Kidney (tissue), 14 donors: ENCODE measurements around the gene PXDC1. TPM values are rescaled to one million over a fixed set of nuclear protein-coding genes. Genes with fewer than 3 reads are reported as not detected.

Experiments
- DNase-seq, 5 donors: peaks; one replicate each; pipeline ENCODE4 v3.0.0-alpha.2; 2013 to 2020
- FAIRE-seq: peaks from 2 replicates; lab custom pipeline; 2012; peaks lifted over from hg19 to GRCh38; lab: Jason Lieb, UNC
- H3K27ac ChIP-seq, 2 donors: one replicate each; pipeline ENCODE4 v1.7.0; 2013; ENCODE audit warnings: low read depth in 2 of 2, low read length in 2 of 2, inconsistent platforms in 1 of 2
- H3K27me3 ChIP-seq: one replicate; pipeline ENCODE4 v1.7.1; 2013; ENCODE audit warnings: low read length, inconsistent platforms; ENCODE audit not compliant: control insufficient read depth, insufficient read depth
- H3K36me3 ChIP-seq, 3 donors: one replicate each; pipeline versions ENCODE4 v1.7.0 to v1.7.1; 2013; ENCODE audit warnings: low read length in 3 of 3, control low read depth in 1 of 3, inconsistent platforms in 1 of 3; ENCODE audit not compliant: insufficient read depth in 3 of 3, control insufficient read depth in 2 of 3
- H3K4me1 ChIP-seq, 3 donors: one replicate each; pipeline versions ENCODE4 v1.7.0 to v1.7.1; 2013; ENCODE audit warnings: low read length in 3 of 3, inconsistent platforms in 1 of 3, low read depth in 1 of 3; ENCODE audit not compliant: control insufficient read depth in 2 of 3, insufficient read depth in 2 of 3
- H3K4me3 ChIP-seq, 3 donors: one replicate each; pipeline versions ENCODE4 v1.7.0 to v1.8.1; 2013; ENCODE audit warnings: low read length in 3 of 3, control low read depth in 1 of 3, inconsistent platforms in 1 of 3
- H3K9ac ChIP-seq, 3 donors: one replicate each; pipeline versions ENCODE4 v1.7.0 to v1.7.1; 2013; ENCODE audit warnings: low read length in 3 of 3, control low read depth in 1 of 3, inconsistent platforms in 1 of 3
- H3K9me3 ChIP-seq, 3 donors: one replicate each; pipeline versions ENCODE4 v1.7.0 to v1.7.1; 2013; ENCODE audit warnings: low read length in 3 of 3, control low read depth in 1 of 3, inconsistent platforms in 1 of 3; ENCODE audit not compliant: control insufficient read depth in 2 of 3, insufficient read depth in 1 of 3
- CTCF ChIP-seq: IDR thresholded peaks from 3 replicates; pipeline ENCODE4 v1.5.1; 2012; ENCODE audit warnings: mild to moderate bottlenecking, moderate library complexity, borderline replicate concordance; ENCODE audit not compliant: insufficient read depth; ENCODE audit errors: extremely low read depth
- intact Hi-C: fragments of 100-400 bp; cut with DNase I; formaldehyde crosslinking; loops from one replicate; pipeline ENCODE4 v1.11.1; 2022
- polyA plus RNA-seq: library from polyadenylated mRNA; stranded (reverse); fragments of 350-450 nt; fragmentation: Illumina TruSeq; extraction: RNeasy Lipid Tissue Mini Kit (QIAGEN cat#74804); gene quantifications from one replicate; pipeline ENCODE4 v1.2.3, GENCODE V29; 2014; ENCODE audit warnings: low read depth, low replicate concordance; ENCODE audit not compliant: insufficient read depth
- total RNA-seq: library from RNA; stranded (reverse); fragmentation: NEBNext Ultra II Directional; extraction: Animal tissue kit (Norgen Biotek cat#: 25700); gene quantifications from one replicate; pipeline ENCODE4 v1.2.1, GENCODE V29; 2021
- donor health status: control.
- donor health status: control.
- donor health status: control.
- donor health status: control.
- donor health status: control.
- donor health status: DM: yes; HTN: yes; CAD: no.
- donor health status: Normal renal cell carcinoma (clear cell type).

Gene PXDC1
- total and polyA plus RNA-seq, 2 donors from 2014 or later = 28.9 to 35.0 TPM

GRCh38 chr6:3771407-3772011, 20.0 kb upstream of the PXDC1 start:
- FAIRE-seq (no peak), DNase-seq (no peak)
- intact Hi-C loops = no loop called here

GRCh38 chr6:3770023-3770720, 18.7 kb upstream of the PXDC1 start:
- DNase-seq (no peak), FAIRE-seq (no peak)
- Histone ChIP-seq H3K9ac (no peak overlapping the region), H3K4me3 (no peak overlapping the region), H3K36me3 (no peaks in the 10 kb centered on the region), H3K27ac (no peak overlapping the region), H3K27me3 (no peaks in the 10 kb centered on the region), H3K4me1 (peaks cover 0 to 5% (median 0%) of the 10 kb centered on the region in 3 donors), H3K9me3 (no peaks in the 10 kb centered on the region)
- no peak for TF ChIP-seq CTCF
- intact Hi-C loops = no loop called here

More at GRCh38 chr6:3771407-3772011, 20.0 kb upstream of the PXDC1 start:
- no peaks in the 10 kb centered on the region for H3K27me3 ChIP-seq
- H3K9me3 ChIP-seq = no peaks in the 10 kb centered on the region
- no peak for TF ChIP-seq CTCF
- no peaks in the 10 kb centered on the region for H3K36me3 ChIP-seq
- no peak overlapping the region for H3K9ac ChIP-seq
- H3K4me3 ChIP-seq = no peak overlapping the region
- no peak overlapping the region for H3K27ac ChIP-seq
- H3K4me1 ChIP-seq = peaks cover 0 to 5% (median 0%) of the 10 kb centered on the region in 3 donors

- H3K4me1 ChIP-seq = peaks cover 0 to 5% (median 0%) of the 10 kb centered on the region in 3 donors
- no peak overlapping the region for H3K4me3 ChIP-seq
- H3K9me3 ChIP-seq = no peaks in the 10 kb centered on the region
- no peaks in the 10 kb centered on the region for H3K27me3 ChIP-seq
- H3K9ac ChIP-seq = no peak overlapping the region
- TF ChIP-seq CTCF = no peak
- FAIRE-seq = no peak
- no peak overlapping the region for H3K27ac ChIP-seq
- H3K36me3 ChIP-seq = no peaks in the 10 kb centered on the region
- DNase-seq = no peak
- intact Hi-C loops = no loop called here
Measured at GRCh38 chr6:3769610-3770009, 18.1 kb upstream of the PXDC1 start.
